ENCODE data around the gene EPO.
"Not testable (repeated sequence)": the region's sequence is repeated elsewhere in the genome, so short reads cannot be mapped to it uniquely, and the experiment has no call there.

Gene EPO

GRCh38 chr7:100693312-100694097 lies 26.8 kb upstream of the EPO start:
- Histone ChIP-seq H3K4me3 (ENCODE audit: low read depth in 1 of 2, low read length in 2 of 2) (peak overlapping the region; percentile 62 to 80), H3K27ac (ENCODE audit: low read depth, low read length) (peak overlapping the region; percentile 76), H3K9me3 (ENCODE audit: low read length) (no peaks in the 10 kb centered on the region), H3K9ac (ENCODE audit: low read length) (peak overlapping the region; percentile 80), H3K4me1 (ENCODE audit: insufficient read depth, low read length) (peaks cover 35% of the 10 kb centered on the region), H3K36me3 (ENCODE audit: insufficient read depth, low read length) (no peaks in the 10 kb centered on the region), H3K27me3 (ENCODE audit: control insufficient read depth in 1 of 2, insufficient read depth in 2 of 2, low read length in 2 of 2) (no peaks in the 10 kb centered on the region)

GRCh38 chr7:100694098-100694745 lies 26.0 kb upstream of the EPO start, which contains the start of gene GIGYF1:
Gene GIGYF1 (minus strand): TSS chr7:100694250. CDS start chr7:100688238, 6,012 bp downstream.
- Histone ChIP-seq H3K36me3 (ENCODE audit: insufficient read depth, low read length) (no peaks in the 10 kb centered on the region), H3K4me3 (ENCODE audit: low read depth in 1 of 2, low read length in 2 of 2) (peak within 1 kb of the TSS; percentile 62 to 80), H3K9me3 (ENCODE audit: low read length) (no peaks in the 10 kb centered on the region), H3K4me1 (ENCODE audit: insufficient read depth, low read length) (peaks cover 35% of the 10 kb centered on the region), H3K27me3 (ENCODE audit: control insufficient read depth in 1 of 2, insufficient read depth in 2 of 2, low read length in 2 of 2) (no peaks in the 10 kb centered on the region), H3K9ac (ENCODE audit: low read length) (peak within 1 kb of the TSS; percentile 80), H3K27ac (ENCODE audit: low read depth, low read length) (peak within 1 kb of the TSS; percentile 76)

- Histone ChIP-seq H3K27me3 (ENCODE audit: control insufficient read depth in 1 of 2, insufficient read depth in 2 of 2, low read length in 2 of 2) (no peaks in the 10 kb centered on the region), H3K36me3 (ENCODE audit: insufficient read depth, low read length) (no peaks in the 10 kb centered on the region), H3K9ac (ENCODE audit: low read length) (no peak overlapping the region), H3K9me3 (ENCODE audit: low read length) (no peaks in the 10 kb centered on the region), H3K27ac (ENCODE audit: low read depth, low read length) (no peak overlapping the region), H3K4me1 (ENCODE audit: insufficient read depth, low read length) (peaks cover 20% of the 10 kb centered on the region), H3K4me3 (ENCODE audit: low read depth in 1 of 2, low read length in 2 of 2) (no peak overlapping the region)
Observed at GRCh38 chr7:100696123-100696521, 24.1 kb upstream of the EPO start.

- H3K27me3 ChIP-seq (ENCODE audit: control insufficient read depth in 1 of 2, insufficient read depth in 2 of 2, low read length in 2 of 2) = no peaks in the 10 kb centered on the region
- no peaks in the 10 kb centered on the region for H3K36me3 ChIP-seq (ENCODE audit: insufficient read depth, low read length)
- H3K4me3 ChIP-seq (ENCODE audit: low read depth in 1 of 2, low read length in 2 of 2) = no peak overlapping the region
- no peak overlapping the region for H3K27ac ChIP-seq (ENCODE audit: low read depth, low read length)
- no peaks in the 10 kb centered on the region for H3K9me3 ChIP-seq (ENCODE audit: low read length)
- H3K4me1 ChIP-seq (ENCODE audit: insufficient read depth, low read length) = no peaks in the 10 kb centered on the region
- no peak overlapping the region for H3K9ac ChIP-seq (ENCODE audit: low read length)
Observed at GRCh38 chr7:100699018-100699417, 21.2 kb upstream of the EPO start.

- not testable (repeated sequence) for H3K27ac ChIP-seq (ENCODE audit: low read depth, low read length); H3K4me1 ChIP-seq (ENCODE audit: insufficient read depth, low read length); H3K27me3 ChIP-seq (ENCODE audit: control insufficient read depth in 1 of 2, insufficient read depth in 2 of 2, low read length in 2 of 2); H3K4me3 ChIP-seq (ENCODE audit: low read depth in 1 of 2, low read length in 2 of 2); H3K36me3 ChIP-seq (ENCODE audit: insufficient read depth, low read length); H3K9ac ChIP-seq (ENCODE audit: low read length); H3K9me3 ChIP-seq (ENCODE audit: low read length)
Observed at GRCh38 chr7:100701089-100701488, 19.2 kb upstream of the EPO start.

GRCh38 chr7:100705320-100705752 lies 14.9 kb upstream of the EPO start:
- Histone ChIP-seq H3K27ac (ENCODE audit: low read depth, low read length) (peak overlapping the region; percentile 99), H3K36me3 (ENCODE audit: insufficient read depth, low read length) (no peaks in the 10 kb centered on the region)

GRCh38 chr7:100705753-100706671 lies 14.3 kb upstream of the EPO start, which contains the start of gene POP7:
Gene POP7 (plus strand): TSS chr7:100706121. CDS start chr7:100706831, 710 bp downstream.
- Histone ChIP-seq H3K27me3 (ENCODE audit: control insufficient read depth in 1 of 2, insufficient read depth in 2 of 2, low read length in 2 of 2) (no peaks in the 10 kb centered on the region), H3K9ac (ENCODE audit: low read length) (peak within 1 kb of the TSS; percentile 83), H3K9me3 (ENCODE audit: low read length) (no peaks in the 10 kb centered on the region), H3K36me3 (ENCODE audit: insufficient read depth, low read length) (no peaks in the 10 kb centered on the region), H3K4me3 (ENCODE audit: low read depth in 1 of 2, low read length in 2 of 2) (peak within 1 kb of the TSS; percentile 69 to 98), H3K4me1 (ENCODE audit: insufficient read depth, low read length) (peaks cover 16% of the 10 kb centered on the region), H3K27ac (ENCODE audit: low read depth, low read length) (peak within 1 kb of the TSS; percentile 99)

More at GRCh38 chr7:100705320-100705752, 14.9 kb upstream of the EPO start:
- Histone ChIP-seq H3K27me3 (ENCODE audit: control insufficient read depth in 1 of 2, insufficient read depth in 2 of 2, low read length in 2 of 2) (no peaks in the 10 kb centered on the region), H3K9ac (ENCODE audit: low read length) (peak overlapping the region; percentile 82), H3K4me1 (ENCODE audit: insufficient read depth, low read length) (peaks cover 16% of the 10 kb centered on the region), H3K4me3 (ENCODE audit: low read depth in 1 of 2, low read length in 2 of 2) (peak overlapping the region; percentile 69 to 98), H3K9me3 (ENCODE audit: low read length) (no peaks in the 10 kb centered on the region)

GRCh38 chr7:100706672-100707311 lies 13.5 kb upstream of the EPO start:
- Histone ChIP-seq H3K36me3 (ENCODE audit: insufficient read depth, low read length) (no peaks in the 10 kb centered on the region), H3K9ac (ENCODE audit: low read length) (peak overlapping the region; percentile 83), H3K27ac (ENCODE audit: low read depth, low read length) (peak overlapping the region; percentile 99), H3K4me3 (ENCODE audit: low read depth in 1 of 2, low read length in 2 of 2) (peak overlapping the region; percentile 69 to 98), H3K27me3 (ENCODE audit: control insufficient read depth in 1 of 2, insufficient read depth in 2 of 2, low read length in 2 of 2) (no peaks in the 10 kb centered on the region), H3K9me3 (ENCODE audit: low read length) (no peaks in the 10 kb centered on the region), H3K4me1 (ENCODE audit: insufficient read depth, low read length) (peaks cover 16% of the 10 kb centered on the region)

GRCh38 chr7:100708395-100708794 lies 11.9 kb upstream of the EPO start:
- Histone ChIP-seq H3K9me3 (ENCODE audit: low read length) (no peaks in the 10 kb centered on the region), H3K27me3 (ENCODE audit: control insufficient read depth in 1 of 2, insufficient read depth in 2 of 2, low read length in 2 of 2) (no peaks in the 10 kb centered on the region), H3K4me1 (ENCODE audit: insufficient read depth, low read length) (peaks cover 16% of the 10 kb centered on the region), H3K9ac (ENCODE audit: low read length) (no peak overlapping the region), H3K4me3 (ENCODE audit: low read depth in 1 of 2, low read length in 2 of 2) (no peak overlapping the region), H3K36me3 (ENCODE audit: insufficient read depth, low read length) (no peaks in the 10 kb centered on the region), H3K27ac (ENCODE audit: low read depth, low read length) (no peak overlapping the region)

GRCh38 chr7:100710452-100710851 lies 9.8 kb upstream of the EPO start:
- no peak overlapping the region for H3K27ac ChIP-seq (ENCODE audit: low read depth, low read length)
- no peak overlapping the region for H3K4me3 ChIP-seq (ENCODE audit: low read depth in 1 of 2, low read length in 2 of 2)
- H3K9me3 ChIP-seq (ENCODE audit: low read length) = no peaks in the 10 kb centered on the region
- no peaks in the 10 kb centered on the region for H3K27me3 ChIP-seq (ENCODE audit: control insufficient read depth in 1 of 2, insufficient read depth in 2 of 2, low read length in 2 of 2)
- H3K4me1 ChIP-seq (ENCODE audit: insufficient read depth, low read length) = peaks cover 10% of the 10 kb centered on the region
- H3K36me3 ChIP-seq (ENCODE audit: insufficient read depth, low read length) = no peaks in the 10 kb centered on the region
- H3K9ac ChIP-seq (ENCODE audit: low read length) = no peak overlapping the region

Data from muscle layer of colon (tissue), 2 donors.